Endothelial cell of umbilical vein (primary cell): ENCODE data around the gene ACSF3.

Experiments used
- EZH2 ChIP-seq: IDR thresholded peaks from 2 replicates; pipeline ENCODE4 v1.6.1; 2012; ENCODE audit warnings: borderline replicate concordance, low read depth, mild to moderate bottlenecking, moderate library complexity, low read length, inconsistent platforms; ENCODE audit not compliant: severe bottlenecking
- FOS ChIP-seq: IDR thresholded peaks from 2 replicates; pipeline ENCODE4 v1.6.1; 2011; ENCODE audit warnings: mild to moderate bottlenecking, low read length, moderate library complexity, borderline replicate concordance; ENCODE audit not compliant: insufficient read depth
- GATA2 ChIP-seq: IDR thresholded peaks from 2 replicates; pipeline ENCODE4 v1.7.0; 2011; ENCODE audit warnings: low read depth, mild to moderate bottlenecking, moderate library complexity, mixed read lengths, low read length; ENCODE audit not compliant: insufficient read length, insufficient read depth
- JUN ChIP-seq: IDR thresholded peaks from 2 replicates; pipeline ENCODE4 v1.6.1; 2011; ENCODE audit warnings: borderline replicate concordance, low read depth; ENCODE audit not compliant: insufficient read length, insufficient read depth
- MAX ChIP-seq: IDR thresholded peaks from 2 replicates; pipeline ENCODE4 v1.6.1; 2011; ENCODE audit not compliant: insufficient read depth, insufficient read length
- MYC ChIP-seq: IDR thresholded peaks from one replicate; pipeline ENCODE4 v1.6.1; 2011; ENCODE audit warnings: mild to moderate bottlenecking, low read depth, low read length
- POLR2A ChIP-seq: IDR thresholded peaks from 2 replicates; pipeline ENCODE4 v1.6.1; 2012; ENCODE audit warnings: low read depth, mild to moderate bottlenecking, control low read depth, low read length
- POLR2AphosphoS5 ChIP-seq: IDR thresholded peaks from 2 replicates; pipeline ENCODE4 v1.6.1; 2012; ENCODE audit warnings: low read depth, mild to moderate bottlenecking, control low read depth, low read length, moderate library complexity; ENCODE audit not compliant: insufficient read depth
- TF ChIP-seq, protein P1 (sequence below), 2 donors: IDR thresholded peaks; 1 replicate in 1 of 2; 2 replicates in 1 of 2; pipeline ENCODE4 v1.5.1; 2011; ENCODE audit warnings: low read length in 2 of 2, mild to moderate bottlenecking in 2 of 2, moderate library complexity in 2 of 2, control low read depth in 1 of 2, inconsistent platforms in 1 of 2, low read depth in 1 of 2; ENCODE audit not compliant: insufficient read depth in 1 of 2; ENCODE audit errors: extremely low read depth in 1 of 2

GRCh38 chr16:89200850-89201411 lies 107.3 kb downstream of the ACSF3 start:
- TF ChIP-seq MYC (no peak), POLR2A (no peak), EZH2 (peak; percentile 97), POLR2AphosphoS5 (no peak), FOS (no peak), JUN (no peak), MAX (no peak), GATA2 (no peak)
- TF ChIP-seq, protein P1, sequence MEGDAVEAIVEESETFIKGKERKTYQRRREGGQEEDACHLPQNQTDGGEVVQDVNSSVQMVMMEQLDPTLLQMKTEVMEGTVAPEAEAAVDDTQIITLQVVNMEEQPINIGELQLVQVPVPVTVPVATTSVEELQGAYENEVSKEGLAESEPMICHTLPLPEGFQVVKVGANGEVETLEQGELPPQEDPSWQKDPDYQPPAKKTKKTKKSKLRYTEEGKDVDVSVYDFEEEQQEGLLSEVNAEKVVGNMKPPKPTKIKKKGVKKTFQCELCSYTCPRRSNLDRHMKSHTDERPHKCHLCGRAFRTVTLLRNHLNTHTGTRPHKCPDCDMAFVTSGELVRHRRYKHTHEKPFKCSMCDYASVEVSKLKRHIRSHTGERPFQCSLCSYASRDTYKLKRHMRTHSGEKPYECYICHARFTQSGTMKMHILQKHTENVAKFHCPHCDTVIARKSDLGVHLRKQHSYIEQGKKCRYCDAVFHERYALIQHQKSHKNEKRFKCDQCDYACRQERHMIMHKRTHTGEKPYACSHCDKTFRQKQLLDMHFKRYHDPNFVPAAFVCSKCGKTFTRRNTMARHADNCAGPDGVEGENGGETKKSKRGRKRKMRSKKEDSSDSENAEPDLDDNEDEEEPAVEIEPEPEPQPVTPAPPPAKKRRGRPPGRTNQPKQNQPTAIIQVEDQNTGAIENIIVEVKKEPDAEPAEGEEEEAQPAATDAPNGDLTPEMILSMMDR (IDR thresholded peaks at IDR 0.05; ENCODE audit: extremely low read depth in 1 of 2, insufficient read depth in 1 of 2, low read depth in 1 of 2, low read length in 2 of 2) = no peak
